Nephron (organoid): ENCODE results near the gene UBE2H.
A peak's percentile ranks its signal among the peaks of the same experiment; 100 is the strongest.

ENCODE experiments used
- H3K27ac Mint-ChIP-seq, 3 experiments: 2 replicates each; pipeline ENCODE4 v1.8.0; 2020; ENCODE audit warnings: mixed read lengths in 3 of 3, mild to moderate bottlenecking in 2 of 3, moderate library complexity in 1 of 3
- H3K27me3 Mint-ChIP-seq: 2 replicates; pipeline ENCODE4 v1.8.0; 2021; ENCODE audit warnings: low read depth, mild to moderate bottlenecking, moderate library complexity, mixed read lengths
- H3K36me3 Mint-ChIP-seq: 2 replicates; pipeline ENCODE4 v1.8.0; 2020; ENCODE audit warnings: low read depth, mixed read lengths
- H3K4me1 Mint-ChIP-seq: 2 replicates; pipeline ENCODE4 v1.8.0; 2020; ENCODE audit warnings: mixed read lengths
- H3K4me3 Mint-ChIP-seq, 3 experiments: 2 replicates each; pipeline ENCODE4 v1.8.0; 2020; ENCODE audit warnings: mild to moderate bottlenecking in 3 of 3, mixed read lengths in 3 of 3, moderate library complexity in 2 of 3
- H3K9me3 Mint-ChIP-seq: 2 replicates; pipeline ENCODE4 v1.8.0; 2020; ENCODE audit warnings: mixed read lengths
- TF ChIP-seq, protein P1 (sequence below), 3 experiments: fragments of 200-600 bp; sonication (generic); IDR thresholded peaks; one replicate each; pipeline ENCODE4 v1.5.0; 2021; ENCODE audit warnings: antibody characterized with exemption in 3 of 3; ENCODE audit not compliant: unreplicated experiment in 3 of 3

The UBE2H gene

DNA sequence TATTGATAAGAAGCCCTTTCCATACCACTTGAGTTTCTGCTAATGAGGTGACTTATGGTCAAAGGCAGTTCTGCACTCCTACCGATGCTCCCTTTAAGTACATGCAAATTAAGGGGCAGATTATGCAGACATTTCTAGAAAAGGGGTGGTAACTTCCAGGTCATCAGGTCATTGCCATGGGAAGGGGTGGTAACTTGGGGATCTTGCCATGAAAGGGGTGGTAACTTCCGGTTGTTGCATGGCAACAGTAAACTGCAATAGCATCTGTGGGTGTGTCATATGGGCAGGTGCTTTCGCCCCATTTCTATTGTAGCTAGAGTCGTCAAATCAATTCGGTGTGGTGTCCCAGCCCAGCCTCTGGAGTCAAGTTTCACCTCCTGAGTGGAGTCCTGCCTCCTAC is 150.9 kb downstream of the UBE2H start:
- Mint-ChIP-seq H3K27me3 (peaks cover 6% of the 10 kb centered on the region), H3K27ac (no peak overlapping the region), H3K4me3 (no peak overlapping the region), H3K4me1 (peaks cover 24% of the 10 kb centered on the region), H3K9me3 (no peaks in the 10 kb centered on the region), H3K36me3 (no peaks in the 10 kb centered on the region)
- TF ChIP-seq, protein P1, sequence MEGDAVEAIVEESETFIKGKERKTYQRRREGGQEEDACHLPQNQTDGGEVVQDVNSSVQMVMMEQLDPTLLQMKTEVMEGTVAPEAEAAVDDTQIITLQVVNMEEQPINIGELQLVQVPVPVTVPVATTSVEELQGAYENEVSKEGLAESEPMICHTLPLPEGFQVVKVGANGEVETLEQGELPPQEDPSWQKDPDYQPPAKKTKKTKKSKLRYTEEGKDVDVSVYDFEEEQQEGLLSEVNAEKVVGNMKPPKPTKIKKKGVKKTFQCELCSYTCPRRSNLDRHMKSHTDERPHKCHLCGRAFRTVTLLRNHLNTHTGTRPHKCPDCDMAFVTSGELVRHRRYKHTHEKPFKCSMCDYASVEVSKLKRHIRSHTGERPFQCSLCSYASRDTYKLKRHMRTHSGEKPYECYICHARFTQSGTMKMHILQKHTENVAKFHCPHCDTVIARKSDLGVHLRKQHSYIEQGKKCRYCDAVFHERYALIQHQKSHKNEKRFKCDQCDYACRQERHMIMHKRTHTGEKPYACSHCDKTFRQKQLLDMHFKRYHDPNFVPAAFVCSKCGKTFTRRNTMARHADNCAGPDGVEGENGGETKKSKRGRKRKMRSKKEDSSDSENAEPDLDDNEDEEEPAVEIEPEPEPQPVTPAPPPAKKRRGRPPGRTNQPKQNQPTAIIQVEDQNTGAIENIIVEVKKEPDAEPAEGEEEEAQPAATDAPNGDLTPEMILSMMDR (IDR thresholded peaks at IDR 0.05; ENCODE audit: unreplicated experiment in 3 of 3) = no peak

DNA sequence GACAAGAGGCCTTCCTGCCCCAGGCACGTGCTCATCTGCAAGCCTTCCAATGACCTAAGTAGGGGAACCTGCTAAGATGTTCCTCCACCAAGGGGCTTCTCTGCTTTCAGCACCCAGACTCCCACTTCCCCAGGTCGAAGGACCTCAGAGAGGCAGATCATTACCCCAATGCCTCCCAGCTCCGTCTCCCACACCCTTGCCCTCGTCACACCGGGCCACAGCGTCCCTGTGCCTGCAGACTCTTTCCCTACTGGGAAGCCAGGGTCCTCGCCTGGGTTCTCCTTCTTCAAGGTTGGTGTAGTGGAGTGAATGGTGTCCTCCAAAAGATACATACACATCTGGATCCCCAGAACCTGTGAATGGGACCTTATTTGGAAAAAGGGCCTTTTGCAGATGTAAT is 151.9 kb downstream of the UBE2H start:
- H3K4me3 Mint-ChIP-seq = no peak overlapping the region
- no peaks in the 10 kb centered on the region for H3K36me3 Mint-ChIP-seq
- H3K27me3 Mint-ChIP-seq = peaks cover 6% of the 10 kb centered on the region
- no peak overlapping the region for H3K27ac Mint-ChIP-seq
- TF ChIP-seq, protein P1 (IDR thresholded peaks at IDR 0.05; ENCODE audit: unreplicated experiment in 3 of 3) = no peak
- no peaks in the 10 kb centered on the region for H3K9me3 Mint-ChIP-seq
- peaks cover 24% of the 10 kb centered on the region for H3K4me1 Mint-ChIP-seq

DNA sequence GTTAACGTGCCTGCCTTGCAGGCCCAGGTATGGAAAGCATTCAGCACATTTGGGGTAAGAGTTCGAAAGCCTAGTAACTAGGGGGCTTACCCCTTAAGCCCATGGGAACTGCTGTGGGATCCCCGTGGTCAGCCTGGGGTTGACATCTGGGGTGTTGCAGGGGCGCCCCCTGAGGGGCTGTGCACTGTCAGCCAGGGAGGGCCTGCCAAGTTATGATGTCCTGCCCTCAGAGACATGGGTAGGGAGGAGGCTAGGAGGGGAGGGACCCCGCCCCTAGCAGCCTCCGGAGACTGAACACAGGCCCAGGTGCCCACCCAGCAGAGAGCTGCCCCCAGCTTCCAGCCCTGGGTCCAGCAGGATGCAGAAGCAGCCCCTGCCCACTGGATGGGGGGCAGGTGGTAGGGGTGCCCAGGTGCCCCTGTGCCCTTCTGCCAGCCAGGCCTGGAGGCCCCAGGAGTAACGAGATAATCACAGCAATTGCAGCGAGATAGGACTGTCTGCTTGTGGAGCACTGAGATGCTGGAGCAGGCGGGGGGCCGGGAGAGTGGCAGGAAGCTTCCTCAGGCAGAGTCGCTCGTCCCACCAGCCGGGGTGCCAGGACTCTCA is 153.3 kb downstream of the UBE2H start:
- Mint-ChIP-seq H3K27me3 (peaks cover 7% of the 10 kb centered on the region), H3K4me1 (peaks cover 24% of the 10 kb centered on the region), H3K27ac (no peak overlapping the region), H3K4me3 (no peak overlapping the region), H3K36me3 (no peaks in the 10 kb centered on the region), H3K9me3 (no peaks in the 10 kb centered on the region)
- TF ChIP-seq, protein P1 (IDR thresholded peaks at IDR 0.05; ENCODE audit: unreplicated experiment in 3 of 3) = no peak

DNA sequence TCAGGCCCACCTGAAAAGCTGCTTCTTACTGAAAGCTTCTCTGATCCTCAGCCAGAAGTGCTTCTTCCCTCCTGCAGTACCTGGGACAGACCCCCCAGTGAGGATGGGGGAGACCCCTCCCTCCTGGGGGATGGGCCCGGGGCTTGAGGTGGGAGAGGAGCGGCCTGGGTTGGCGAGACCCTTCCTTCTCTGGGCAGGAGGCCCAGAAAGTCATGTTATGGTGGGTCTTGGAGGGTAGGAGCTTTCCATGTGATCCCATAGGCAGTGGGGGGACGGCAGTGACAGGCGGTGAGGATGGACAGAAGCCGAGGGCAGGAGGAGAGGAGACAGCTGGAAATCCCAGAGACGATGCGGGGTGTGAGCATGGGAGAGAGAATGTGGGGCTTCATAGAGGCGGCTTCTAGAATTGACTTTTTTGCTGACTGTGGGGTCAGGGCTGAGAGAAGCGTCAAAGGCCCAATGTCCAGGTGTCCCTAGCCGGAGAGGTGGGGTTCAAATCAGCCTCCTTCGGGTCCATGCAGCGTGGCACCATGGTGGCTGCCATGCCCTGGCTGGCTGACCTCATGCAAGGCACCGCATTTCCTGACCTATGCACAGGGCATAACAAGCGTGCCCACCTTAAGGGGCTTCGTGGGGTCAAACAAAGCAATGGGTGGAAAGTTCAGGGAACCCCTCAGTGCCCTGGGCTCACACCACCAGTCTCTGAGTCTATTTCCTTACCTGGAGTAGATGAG is 154.0 kb downstream of the UBE2H start:
- peaks cover 11% of the 10 kb centered on the region for H3K27me3 Mint-ChIP-seq
- H3K4me1 Mint-ChIP-seq = peaks cover 24% of the 10 kb centered on the region
- TF ChIP-seq, protein P1 (IDR thresholded peaks at IDR 0.05; ENCODE audit: unreplicated experiment in 3 of 3) = no peak
- no peaks in the 10 kb centered on the region for H3K36me3 Mint-ChIP-seq
- no peak overlapping the region for H3K4me3 Mint-ChIP-seq
- H3K9me3 Mint-ChIP-seq = no peaks in the 10 kb centered on the region
- H3K27ac Mint-ChIP-seq = peak overlapping the region in 2 of 3 experiments; percentile 21 to 59

DNA sequence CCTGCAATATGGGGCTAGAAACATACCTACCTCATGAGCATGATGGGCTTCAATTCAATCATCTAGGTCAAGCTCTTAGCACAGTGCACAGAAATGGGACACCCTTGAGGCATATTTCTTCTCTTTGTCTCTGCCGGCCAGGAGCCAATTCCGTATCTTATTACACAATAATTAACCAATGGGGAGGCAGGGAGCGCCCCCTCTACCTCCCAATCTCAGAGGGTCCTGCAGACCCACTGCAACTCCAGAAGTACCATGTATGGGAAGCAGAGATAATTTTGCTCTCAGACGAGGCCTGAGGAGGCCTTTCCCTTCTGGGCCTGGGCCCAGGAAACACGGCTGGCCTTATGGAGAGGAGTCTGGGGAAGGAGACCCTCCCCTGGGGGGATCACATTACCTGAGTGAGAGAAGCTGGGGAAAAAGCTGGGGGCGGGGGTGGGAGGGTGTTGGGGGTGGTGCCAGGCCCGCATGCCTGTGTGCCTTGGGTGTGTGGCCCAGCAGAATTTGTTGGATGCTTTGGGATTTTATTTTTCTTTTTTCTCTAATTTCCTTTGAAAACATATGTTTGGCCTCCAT is 155.5 kb downstream of the UBE2H start:
- TF ChIP-seq, protein P1 (IDR thresholded peaks at IDR 0.05; ENCODE audit: unreplicated experiment in 3 of 3) = no peak
- peak overlapping the region; percentile 34 to 80 (median 59) for H3K27ac Mint-ChIP-seq
- H3K4me1 Mint-ChIP-seq = peaks cover 19% of the 10 kb centered on the region
- H3K4me3 Mint-ChIP-seq = peak overlapping the region in 1 of 3 experiments; percentile 29
- H3K9me3 Mint-ChIP-seq = no peaks in the 10 kb centered on the region
- H3K27me3 Mint-ChIP-seq = peaks cover 4% of the 10 kb centered on the region
- no peaks in the 10 kb centered on the region for H3K36me3 Mint-ChIP-seq
